ENCODE results near the gene SETD4.

- no peak for TF ChIP-seq CTCF (conservative IDR thresholded peaks at IDR 0.05; ENCODE audit: low read depth, low read length)
- TF ChIP-seq EZH2phosphoT487 (IDR thresholded peaks at IDR 0.05; ENCODE audit: borderline replicate concordance, low read length), result no peak
Observed at GRCh38 chr21:36061445-36061844, 1.1 kb upstream of the SETD4 start.
